Skeletal muscle satellite cell (primary cell): ENCODE results near the gene PPM1F.

Experiments
- H3K27me3 ChIP-seq: 2 replicates; pipeline ENCODE4 v1.7.0; 2013; ENCODE audit warnings: low read length; ENCODE audit not compliant: control insufficient read depth, insufficient read depth
- H3K36me3 ChIP-seq: 2 replicates; pipeline ENCODE4 v1.7.0; 2013; ENCODE audit warnings: mild to moderate bottlenecking, control low read depth, low read length; ENCODE audit not compliant: insufficient read depth
- H3K4me1 ChIP-seq: 2 replicates; pipeline ENCODE4 v1.7.0; 2013; ENCODE audit warnings: low read length; ENCODE audit not compliant: control insufficient read depth, insufficient read depth
- H3K4me2 ChIP-seq: 2 replicates; pipeline ENCODE4 v1.7.0; 2013; ENCODE audit warnings: mild to moderate bottlenecking, low read length
- H3K4me3 ChIP-seq: 2 replicates; pipeline ENCODE4 v1.7.0; 2013; ENCODE audit warnings: low read length
- H3K9ac ChIP-seq: 2 replicates; pipeline ENCODE4 v1.7.0; 2013; ENCODE audit warnings: mild to moderate bottlenecking, low read depth, low read length, moderate library complexity
- H3K9me3 ChIP-seq: replicated peaks from 2 replicates; pipeline ENCODE4 v1.7.0; 2013; ENCODE audit warnings: mild to moderate bottlenecking, control low read depth, low read length

Gene PPM1F

GRCh38 chr22:21936151-21936775, 16.4 kb downstream of the PPM1F start:
- H3K4me3 ChIP-seq = no peak overlapping the region
- no peaks in the 10 kb centered on the region for H3K9me3 ChIP-seq
- H3K36me3 ChIP-seq = peaks cover 49% of the 10 kb centered on the region
- H3K4me1 ChIP-seq = peaks cover 49% of the 10 kb centered on the region
- peak overlapping the region; percentile 93 for H3K9ac ChIP-seq
- no peaks in the 10 kb centered on the region for H3K27me3 ChIP-seq
- no peak overlapping the region for H3K4me2 ChIP-seq

- H3K36me3 ChIP-seq = peaks cover 63% of the 10 kb centered on the region
- H3K9ac ChIP-seq = no peak overlapping the region
- no peaks in the 10 kb centered on the region for H3K9me3 ChIP-seq
- no peak overlapping the region for H3K4me3 ChIP-seq
- no peak overlapping the region for H3K4me2 ChIP-seq
- H3K4me1 ChIP-seq = peaks cover 27% of the 10 kb centered on the region
- no peaks in the 10 kb centered on the region for H3K27me3 ChIP-seq
Measured at GRCh38 chr22:21933910-21934309, 18.7 kb downstream of the PPM1F start.

DNA sequence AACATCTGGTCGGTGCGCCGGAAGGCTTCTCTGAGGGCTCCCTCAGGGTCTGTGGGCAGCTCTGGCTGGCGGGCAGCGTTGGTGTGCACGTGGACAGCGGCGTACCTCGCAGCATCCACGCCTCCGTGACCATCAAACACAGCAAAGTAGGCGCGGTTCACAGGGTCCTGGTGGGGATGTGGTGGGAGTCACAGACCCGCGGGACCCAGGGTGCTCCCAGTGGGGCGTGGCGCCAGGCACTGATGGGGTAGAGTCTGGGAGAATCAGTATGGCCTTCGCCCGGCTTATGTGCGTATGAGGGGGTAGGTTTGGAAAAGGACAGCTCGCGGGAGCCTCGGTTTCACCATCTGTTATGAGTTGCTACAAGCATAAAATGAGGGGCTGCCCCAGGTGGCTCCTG, 19.2 kb downstream of the PPM1F start:
- H3K4me3 ChIP-seq = no peak overlapping the region
- H3K4me2 ChIP-seq = no peak overlapping the region
- no peaks in the 10 kb centered on the region for H3K27me3 ChIP-seq
- no peaks in the 10 kb centered on the region for H3K9me3 ChIP-seq
- no peak overlapping the region for H3K9ac ChIP-seq
- H3K36me3 ChIP-seq = peaks cover 68% of the 10 kb centered on the region
- H3K4me1 ChIP-seq = peaks cover 23% of the 10 kb centered on the region

DNA sequence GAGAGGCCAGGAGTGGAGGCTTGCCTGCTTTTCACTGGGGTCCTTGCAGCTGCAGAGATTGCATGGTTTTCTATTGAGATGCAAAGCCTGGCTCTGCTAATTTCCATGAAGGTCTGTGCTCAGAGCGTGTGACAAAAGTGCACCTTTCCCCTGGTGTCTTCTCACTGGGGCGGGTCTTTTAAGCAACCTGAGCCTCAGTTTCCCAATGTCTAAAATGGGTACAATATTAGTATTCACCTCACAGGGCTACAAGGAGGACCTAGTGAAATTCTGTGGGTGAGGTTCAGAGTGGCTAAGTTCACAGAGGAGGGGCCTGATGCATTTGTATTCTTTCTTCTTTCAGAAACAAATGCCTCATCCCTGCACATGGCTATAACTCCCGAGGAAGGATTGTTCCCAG, 20.3 kb downstream of the PPM1F start:
- Histone ChIP-seq H3K4me1 (peaks cover 13% of the 10 kb centered on the region), H3K27me3 (no peaks in the 10 kb centered on the region), H3K4me2 (no peak overlapping the region), H3K36me3 (peaks cover 73% of the 10 kb centered on the region), H3K4me3 (no peak overlapping the region), H3K9me3 (no peaks in the 10 kb centered on the region), H3K9ac (no peak overlapping the region)

- Histone ChIP-seq H3K4me3 (no peak overlapping the region), H3K9ac (no peak overlapping the region), H3K27me3 (no peaks in the 10 kb centered on the region), H3K4me2 (no peak overlapping the region), H3K36me3 (peaks cover 75% of the 10 kb centered on the region), H3K4me1 (no peaks in the 10 kb centered on the region), H3K9me3 (no peaks in the 10 kb centered on the region)
Measured at GRCh38 chr22:21931056-21931455, 21.6 kb downstream of the PPM1F start.

GRCh38 chr22:21929253-21929652, 23.4 kb downstream of the PPM1F start:
- Histone ChIP-seq H3K27me3 (no peaks in the 10 kb centered on the region), H3K36me3 (peaks cover 73% of the 10 kb centered on the region), H3K4me1 (no peaks in the 10 kb centered on the region), H3K4me2 (no peak overlapping the region), H3K9ac (no peak overlapping the region), H3K9me3 (no peaks in the 10 kb centered on the region), H3K4me3 (no peak overlapping the region)

DNA sequence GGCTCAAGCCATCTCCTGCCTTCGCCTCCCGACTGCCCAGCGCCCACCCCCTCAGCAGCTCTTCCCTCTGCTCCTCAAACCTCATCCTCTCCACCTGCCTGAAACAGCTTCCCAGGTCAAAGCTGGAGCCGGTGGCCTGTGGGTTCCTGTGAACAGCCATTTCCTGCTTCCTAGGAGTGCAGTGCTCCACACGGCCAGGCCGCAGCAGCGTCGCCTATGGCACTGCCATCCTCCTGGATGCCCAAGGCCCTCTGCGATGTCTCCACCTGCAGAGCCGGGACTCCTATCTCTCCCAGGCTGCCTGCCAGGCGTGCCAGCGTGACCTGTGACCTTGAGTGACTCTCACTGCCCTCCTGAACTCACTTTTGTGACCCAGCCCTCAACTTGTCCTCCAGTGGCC, 24.6 kb downstream of the PPM1F start:
- no peaks in the 10 kb centered on the region for H3K9me3 ChIP-seq
- peaks cover 65% of the 10 kb centered on the region for H3K36me3 ChIP-seq
- H3K4me3 ChIP-seq = no peak overlapping the region
- no peak overlapping the region for H3K4me2 ChIP-seq
- H3K4me1 ChIP-seq = no peaks in the 10 kb centered on the region
- H3K27me3 ChIP-seq = no peaks in the 10 kb centered on the region
- H3K9ac ChIP-seq = no peak overlapping the region

DNA sequence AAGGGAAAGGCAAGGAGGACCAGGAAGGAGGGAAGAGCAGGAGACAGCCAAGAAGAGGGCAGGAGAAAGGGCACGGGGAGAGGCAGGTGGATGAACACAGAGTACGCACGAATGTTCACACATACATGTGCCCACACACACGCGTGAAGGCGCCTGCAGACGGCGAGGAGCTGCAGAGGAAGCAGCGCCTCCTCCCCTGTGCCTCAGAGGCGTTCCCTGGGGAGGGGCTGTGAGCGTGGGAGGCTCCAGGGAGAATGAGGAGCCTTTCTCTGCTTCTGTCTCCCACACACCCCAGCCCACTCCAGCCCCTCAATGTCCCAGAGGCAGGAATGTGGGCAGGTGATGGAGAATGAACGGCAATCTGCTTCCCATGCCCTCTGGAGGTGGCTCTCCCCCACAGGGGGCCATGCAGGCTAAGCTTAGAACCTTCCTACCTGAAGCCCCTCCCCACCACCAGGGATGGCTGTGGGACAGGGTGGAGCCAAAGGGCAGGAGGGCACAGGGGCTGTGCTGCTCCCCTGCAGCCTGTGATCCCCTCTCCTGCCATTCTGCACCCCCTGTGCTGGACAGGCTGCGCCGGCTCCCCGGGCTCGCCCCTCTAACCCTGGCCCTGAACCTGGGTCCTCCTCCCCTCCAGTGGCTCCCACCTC, 25.3 kb downstream of the PPM1F start:
- Histone ChIP-seq H3K4me1 (no peaks in the 10 kb centered on the region), H3K9me3 (no peaks in the 10 kb centered on the region), H3K4me2 (no peak overlapping the region), H3K9ac (no peak overlapping the region), H3K36me3 (peaks cover 58% of the 10 kb centered on the region), H3K4me3 (no peak overlapping the region), H3K27me3 (no peaks in the 10 kb centered on the region)

DNA sequence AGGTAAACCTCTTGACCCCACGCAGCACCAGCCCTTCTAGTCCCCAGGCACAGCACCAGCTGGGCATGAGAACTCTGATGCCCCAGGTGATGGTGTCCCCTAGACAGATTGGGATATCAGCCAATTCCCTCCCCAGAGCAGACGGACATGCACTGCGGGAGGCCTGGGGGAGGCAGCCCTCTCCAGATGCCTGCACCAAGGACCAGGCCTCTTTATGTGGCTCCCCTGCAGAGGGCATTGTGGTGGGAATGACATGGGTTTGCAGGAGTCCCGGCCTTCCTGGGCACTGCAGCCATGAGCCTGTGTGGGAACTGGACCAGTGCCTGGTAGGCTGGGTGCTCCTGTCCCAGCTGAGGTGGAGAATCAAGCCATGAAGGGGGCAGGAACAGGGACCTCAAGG, 25.9 kb downstream of the PPM1F start:
- no peaks in the 10 kb centered on the region for H3K4me1 ChIP-seq
- no peak overlapping the region for H3K9ac ChIP-seq
- H3K27me3 ChIP-seq = no peaks in the 10 kb centered on the region
- no peaks in the 10 kb centered on the region for H3K9me3 ChIP-seq
- no peak overlapping the region for H3K4me3 ChIP-seq
- peaks cover 55% of the 10 kb centered on the region for H3K36me3 ChIP-seq
- H3K4me2 ChIP-seq = no peak overlapping the region

- H3K9me3 ChIP-seq = no peaks in the 10 kb centered on the region
- peaks cover 23% of the 10 kb centered on the region for H3K36me3 ChIP-seq
- H3K27me3 ChIP-seq = no peaks in the 10 kb centered on the region
- no peak overlapping the region for H3K9ac ChIP-seq
- no peak overlapping the region for H3K4me3 ChIP-seq
- H3K4me1 ChIP-seq = no peaks in the 10 kb centered on the region
- no peak overlapping the region for H3K4me2 ChIP-seq
Measured at GRCh38 chr22:21923163-21923561, 29.5 kb downstream of the PPM1F start.

DNA sequence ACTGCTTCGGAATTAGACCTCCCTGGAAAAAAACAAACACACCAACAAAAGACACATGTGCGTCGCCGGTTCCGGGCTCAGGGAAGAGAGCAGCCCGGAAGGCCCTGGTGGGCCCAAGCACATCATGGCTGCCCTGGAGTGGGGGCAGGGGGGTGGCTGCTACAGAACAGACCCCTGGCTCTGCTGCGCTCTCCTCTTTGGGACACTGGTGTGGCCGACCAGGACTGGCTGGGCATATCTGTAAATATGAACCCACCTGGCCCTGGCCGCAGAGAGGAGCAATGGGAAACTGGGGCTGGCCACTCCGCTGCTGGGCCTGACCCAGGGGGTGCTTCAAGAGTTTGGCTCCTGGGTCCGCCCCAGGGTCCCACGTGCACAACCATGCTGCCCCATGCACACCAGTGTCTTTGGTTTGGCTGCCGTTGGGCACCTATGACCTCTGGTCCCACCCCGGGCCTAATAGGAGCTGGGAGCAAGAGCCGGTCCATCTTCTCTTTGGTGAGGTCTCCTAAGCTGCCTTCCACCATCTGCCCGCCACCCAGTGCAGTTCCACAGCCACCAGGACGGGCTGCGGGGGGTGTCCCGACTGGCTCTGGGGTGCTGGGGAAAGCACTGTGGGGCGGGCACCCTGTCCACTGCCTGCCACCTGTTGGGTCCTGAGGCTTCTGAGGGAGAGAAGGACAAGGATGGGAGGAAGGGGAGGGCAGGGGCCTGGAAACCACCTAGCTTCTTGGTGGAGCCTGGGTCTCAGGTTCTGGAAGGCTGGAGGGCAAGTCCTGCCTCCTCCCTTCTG, 30.1 kb downstream of the PPM1F start:
- peaks cover 21% of the 10 kb centered on the region for H3K36me3 ChIP-seq

More for the DNA sequence above, 30.1 kb downstream of the PPM1F start:
- Histone ChIP-seq H3K4me1 (peaks cover under 1% of the 10 kb centered on the region), H3K27me3 (no peaks in the 10 kb centered on the region), H3K4me3 (no peak overlapping the region), H3K9ac (no peak overlapping the region), H3K9me3 (no peaks in the 10 kb centered on the region), H3K4me2 (no peak overlapping the region)
